Fibroblast of lung (primary cell): ENCODE results near the gene CPNE2.

Experiments used
- EZH2 ChIP-seq: IDR thresholded peaks from 2 replicates; pipeline ENCODE4 v1.5.1; 2012; ENCODE audit warnings: low read length, control low read depth, mild to moderate bottlenecking; ENCODE audit errors: missing control alignments
- TF ChIP-seq, protein P1 (sequence below), 2 donors: IDR thresholded peaks in 1 of 2; conservative IDR thresholded peaks in 1 of 2; 1 replicate in 1 of 2; 2 replicates in 1 of 2; pipeline ENCODE4 v1.5.1; 2011 to 2012; ENCODE audit warnings: low read length in 2 of 2, control low read depth in 1 of 2, inconsistent platforms in 1 of 2, low read depth in 1 of 2, mild to moderate bottlenecking in 1 of 2

DNA sequence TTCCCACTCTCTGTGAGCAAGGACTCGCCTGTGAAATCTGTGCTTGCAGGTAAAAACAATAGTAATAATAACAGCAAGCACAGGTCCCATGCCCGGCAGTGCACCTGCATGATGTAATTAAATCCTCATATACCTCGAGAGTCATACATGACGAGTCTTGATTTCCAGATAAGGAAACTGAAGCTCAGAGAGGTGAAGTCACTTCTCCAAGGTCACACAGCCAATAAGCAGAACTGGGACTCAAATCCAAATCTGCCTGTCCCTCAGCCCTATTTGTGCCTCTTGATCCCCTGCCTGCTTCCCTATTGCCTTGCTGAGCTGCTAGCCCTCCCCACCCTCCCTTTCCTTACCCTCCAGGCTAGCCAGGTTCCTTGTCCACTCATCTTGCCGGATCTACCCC lies 38.0 kb upstream of the CPNE2 start:
- TF ChIP-seq, protein P1, sequence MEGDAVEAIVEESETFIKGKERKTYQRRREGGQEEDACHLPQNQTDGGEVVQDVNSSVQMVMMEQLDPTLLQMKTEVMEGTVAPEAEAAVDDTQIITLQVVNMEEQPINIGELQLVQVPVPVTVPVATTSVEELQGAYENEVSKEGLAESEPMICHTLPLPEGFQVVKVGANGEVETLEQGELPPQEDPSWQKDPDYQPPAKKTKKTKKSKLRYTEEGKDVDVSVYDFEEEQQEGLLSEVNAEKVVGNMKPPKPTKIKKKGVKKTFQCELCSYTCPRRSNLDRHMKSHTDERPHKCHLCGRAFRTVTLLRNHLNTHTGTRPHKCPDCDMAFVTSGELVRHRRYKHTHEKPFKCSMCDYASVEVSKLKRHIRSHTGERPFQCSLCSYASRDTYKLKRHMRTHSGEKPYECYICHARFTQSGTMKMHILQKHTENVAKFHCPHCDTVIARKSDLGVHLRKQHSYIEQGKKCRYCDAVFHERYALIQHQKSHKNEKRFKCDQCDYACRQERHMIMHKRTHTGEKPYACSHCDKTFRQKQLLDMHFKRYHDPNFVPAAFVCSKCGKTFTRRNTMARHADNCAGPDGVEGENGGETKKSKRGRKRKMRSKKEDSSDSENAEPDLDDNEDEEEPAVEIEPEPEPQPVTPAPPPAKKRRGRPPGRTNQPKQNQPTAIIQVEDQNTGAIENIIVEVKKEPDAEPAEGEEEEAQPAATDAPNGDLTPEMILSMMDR (conservative IDR thresholded peaks at IDR 0.05 in 1 of 2, IDR thresholded peaks at IDR 0.05 in 1 of 2; ENCODE audit: low read depth in 1 of 2, low read length in 2 of 2): no peak
- no peak for TF ChIP-seq EZH2
